Endodermal cell (in vitro differentiated cells): ENCODE data around the gene MRPL36. TPM values are rescaled to one million over a fixed set of nuclear protein-coding genes. Genes with fewer than 3 reads are reported as not detected.

Experiments used
- DNase-seq: peaks from one replicate; pipeline ENCODE4 v3.0.0-alpha.2; 2017
- H3K27ac ChIP-seq: 2 replicates; pipeline ENCODE4 v1.5.1; 2013; ENCODE audit warnings: mild to moderate bottlenecking, low read depth, low read length, moderate library complexity
- H3K27me3 ChIP-seq: 2 replicates; pipeline ENCODE4 v1.6.1; 2013; ENCODE audit warnings: mild to moderate bottlenecking, low read length, moderate library complexity; ENCODE audit not compliant: insufficient read depth, control insufficient read depth, poor library complexity, severe bottlenecking
- H3K36me3 ChIP-seq: 2 replicates; pipeline ENCODE4 v1.7.0; 2013; ENCODE audit warnings: mild to moderate bottlenecking, low read length, moderate library complexity; ENCODE audit not compliant: control insufficient read depth, insufficient read depth
- H3K4me1 ChIP-seq: one replicate; pipeline ENCODE4 v1.7.0; 2013; ENCODE audit warnings: low read length; ENCODE audit not compliant: control insufficient read depth, insufficient read depth
- H3K4me3 ChIP-seq: 2 replicates; pipeline ENCODE4 v1.5.1; 2013; ENCODE audit warnings: mild to moderate bottlenecking, low read length, moderate library complexity
- H3K9ac ChIP-seq: 2 replicates; pipeline ENCODE4 v1.6.1; 2013; ENCODE audit warnings: mild to moderate bottlenecking, low read length, moderate library complexity; ENCODE audit not compliant: poor library complexity, severe bottlenecking; ENCODE audit errors: extremely low read depth
- H3K9me3 ChIP-seq: 2 replicates; pipeline ENCODE4 v1.6.1; 2013; ENCODE audit warnings: mild to moderate bottlenecking, low read length, moderate library complexity; ENCODE audit not compliant: control insufficient read depth
- H3K27ac Mint-ChIP-seq: 2 replicates; pipeline ENCODE4 v1.8.0; 2020; ENCODE audit warnings: mixed read lengths
- H3K27me3 Mint-ChIP-seq: 2 replicates; pipeline ENCODE4 v1.8.0; 2021; ENCODE audit warnings: mild to moderate bottlenecking, mixed read lengths; ENCODE audit not compliant: insufficient read depth
- H3K36me3 Mint-ChIP-seq: 2 replicates; pipeline ENCODE4 v1.8.0; 2020; ENCODE audit warnings: low read depth, mixed read lengths
- H3K4me1 Mint-ChIP-seq: 2 replicates; pipeline ENCODE4 v1.8.0; 2020; ENCODE audit warnings: mixed read lengths
- H3K4me3 Mint-ChIP-seq: 2 replicates; pipeline ENCODE4 v1.8.0; 2020; ENCODE audit warnings: mild to moderate bottlenecking, moderate library complexity, mixed read lengths
- H3K9me3 Mint-ChIP-seq: 2 replicates; pipeline ENCODE4 v1.8.0; 2020; ENCODE audit warnings: mild to moderate bottlenecking, mixed read lengths
- WGBS, 2 experiments: methylation state at CpG; one replicate each; pipeline versions ENCODE4 v1.1.5 to v1.1.7; 2013; ENCODE audit warnings: missing lambda C conversion rate in 2 of 2, mixed read lengths in 1 of 2; ENCODE audit not compliant: insufficient coverage in 1 of 2, insufficient read length in 1 of 2; 5-methylcytosine and 5-hydroxymethylcytosine counted together
- total RNA-seq, 2 donors: library from RNA; stranded (reverse); fragmentation: NEBNext Ultra II Directional in 1 of 2; extraction: Animal tissue kit (Norgen Biotek cat#: 25700) in 1 of 2; gene quantifications; 2 replicates in 1 of 2; 3 replicates in 1 of 2; pipeline ENCODE4 v1.2.1, GENCODE V29; 2021
- TF ChIP-seq, protein P1 (sequence below): fragments of 200-600 bp; sonication (generic); conservative IDR thresholded peaks from 2 replicates; pipeline ENCODE4 v1.5.0; 2021; ENCODE audit warnings: antibody characterized with exemption, mild to moderate bottlenecking

MRPL36 gene
- total RNA-seq, 2 donors from 2014 or later, result 44.0 to 49.7 TPM

DNA sequence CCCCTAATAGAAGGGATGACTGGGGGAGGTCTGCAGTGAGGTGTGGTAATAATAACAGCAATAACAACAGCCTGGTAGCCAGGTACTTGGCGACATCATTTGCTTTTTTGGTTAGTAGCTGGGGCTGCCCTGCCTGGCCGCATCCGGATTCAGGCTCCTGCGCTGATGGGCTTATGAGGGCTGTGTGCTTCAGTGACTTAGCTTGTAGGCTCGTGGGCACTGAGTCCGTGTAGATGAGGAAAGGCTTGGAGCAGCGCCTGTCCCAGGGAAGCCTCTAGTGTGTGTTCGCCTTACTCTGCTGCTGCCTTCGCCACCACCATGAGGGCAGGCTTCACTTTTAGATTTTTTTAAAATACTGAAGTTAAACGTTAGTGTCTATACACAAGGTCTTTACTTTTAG is 6.1 kb upstream of the MRPL36 start:
- Histone ChIP-seq H3K9me3 (no peaks in the 10 kb centered on the region), H3K27ac (no peak overlapping the region), H3K36me3 (peaks cover 76% of the 10 kb centered on the region), H3K4me3 (no peak overlapping the region), H3K27me3 (no peaks in the 10 kb centered on the region), H3K4me1 (no peaks in the 10 kb centered on the region), H3K9ac (no peak overlapping the region)
- H3K4me3 Mint-ChIP-seq, result no peak overlapping the region
- H3K9me3 Mint-ChIP-seq, result no peaks in the 10 kb centered on the region
- no peak overlapping the region for H3K27ac Mint-ChIP-seq
- peaks cover 68% of the 10 kb centered on the region for H3K36me3 Mint-ChIP-seq
- no peaks in the 10 kb centered on the region for H3K27me3 Mint-ChIP-seq
- no peak for DNase-seq
- H3K4me1 Mint-ChIP-seq, result peaks cover 3% of the 10 kb centered on the region
- WGBS, 2 experiments, result 93 to 96% methylated on average over 7 to 10 of the region's 10 CpGs
- TF ChIP-seq, protein P1, sequence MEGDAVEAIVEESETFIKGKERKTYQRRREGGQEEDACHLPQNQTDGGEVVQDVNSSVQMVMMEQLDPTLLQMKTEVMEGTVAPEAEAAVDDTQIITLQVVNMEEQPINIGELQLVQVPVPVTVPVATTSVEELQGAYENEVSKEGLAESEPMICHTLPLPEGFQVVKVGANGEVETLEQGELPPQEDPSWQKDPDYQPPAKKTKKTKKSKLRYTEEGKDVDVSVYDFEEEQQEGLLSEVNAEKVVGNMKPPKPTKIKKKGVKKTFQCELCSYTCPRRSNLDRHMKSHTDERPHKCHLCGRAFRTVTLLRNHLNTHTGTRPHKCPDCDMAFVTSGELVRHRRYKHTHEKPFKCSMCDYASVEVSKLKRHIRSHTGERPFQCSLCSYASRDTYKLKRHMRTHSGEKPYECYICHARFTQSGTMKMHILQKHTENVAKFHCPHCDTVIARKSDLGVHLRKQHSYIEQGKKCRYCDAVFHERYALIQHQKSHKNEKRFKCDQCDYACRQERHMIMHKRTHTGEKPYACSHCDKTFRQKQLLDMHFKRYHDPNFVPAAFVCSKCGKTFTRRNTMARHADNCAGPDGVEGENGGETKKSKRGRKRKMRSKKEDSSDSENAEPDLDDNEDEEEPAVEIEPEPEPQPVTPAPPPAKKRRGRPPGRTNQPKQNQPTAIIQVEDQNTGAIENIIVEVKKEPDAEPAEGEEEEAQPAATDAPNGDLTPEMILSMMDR, result no peak

DNA sequence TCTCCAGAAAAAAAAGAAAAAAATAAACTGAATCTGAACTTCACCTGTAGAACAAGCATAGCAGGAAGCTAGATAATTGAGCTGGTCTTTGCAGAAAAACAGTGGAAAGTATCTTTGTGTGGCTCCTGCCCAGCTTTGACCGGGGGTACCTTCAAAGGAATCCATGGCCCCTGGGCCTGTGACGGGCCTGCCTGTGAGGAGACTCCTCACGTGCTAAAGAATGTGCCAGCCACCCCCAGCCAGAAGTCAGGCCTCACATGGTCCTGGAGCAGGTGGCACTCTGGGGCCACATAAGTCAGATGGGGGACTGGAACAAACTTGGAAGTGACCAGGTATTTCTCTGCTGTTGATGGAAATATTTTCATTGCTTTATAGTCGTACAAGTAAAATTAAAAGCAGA is 5.7 kb upstream of the MRPL36 start:
- Mint-ChIP-seq H3K4me3 (no peak overlapping the region), H3K36me3 (peaks cover 64% of the 10 kb centered on the region), H3K9me3 (no peaks in the 10 kb centered on the region), H3K27me3 (no peaks in the 10 kb centered on the region), H3K4me1 (peaks cover 3% of the 10 kb centered on the region), H3K27ac (no peak overlapping the region)
- Histone ChIP-seq H3K36me3 (peaks cover 72% of the 10 kb centered on the region), H3K4me3 (no peak overlapping the region), H3K4me1 (no peaks in the 10 kb centered on the region), H3K9me3 (no peaks in the 10 kb centered on the region), H3K9ac (no peak overlapping the region), H3K27me3 (no peaks in the 10 kb centered on the region), H3K27ac (no peak overlapping the region)
- TF ChIP-seq, protein P1, result no peak
- WGBS, 2 experiments, result 90 to 94% methylated on average over 3 to 4 of the region's 4 CpGs
- DNase-seq, result no peak

GRCh38 chr5:1804001-1804690 is 4.5 kb upstream of the MRPL36 start:
- Mint-ChIP-seq H3K36me3 (peaks cover 57% of the 10 kb centered on the region), H3K27ac (no peak overlapping the region), H3K9me3 (no peaks in the 10 kb centered on the region), H3K4me1 (peaks cover 3% of the 10 kb centered on the region), H3K4me3 (no peak overlapping the region), H3K27me3 (no peaks in the 10 kb centered on the region)
- Histone ChIP-seq H3K4me3 (no peak overlapping the region), H3K9ac (no peak overlapping the region), H3K36me3 (peaks cover 65% of the 10 kb centered on the region), H3K27me3 (no peaks in the 10 kb centered on the region), H3K27ac (no peak overlapping the region), H3K4me1 (no peaks in the 10 kb centered on the region), H3K9me3 (no peaks in the 10 kb centered on the region)
- 94 to 96% methylated on average over 8 to 15 of the region's 15 CpGs for WGBS, 2 experiments
- TF ChIP-seq, protein P1, result no peak
- no peak for DNase-seq
